Activated CD4-positive, alpha-beta T cell treated with anti-CD3 and anti-CD28 coated beads, Interleukin-2, amount 50 U/mL, for 48 hours (primary cell): ENCODE results near the gene DOK5.

ENCODE experiments used
- DNase-seq, 2 experiments: peaks; one replicate each; pipeline ENCODE4 v3.0.0-alpha.2; 2020

Gene DOK5

DNA sequence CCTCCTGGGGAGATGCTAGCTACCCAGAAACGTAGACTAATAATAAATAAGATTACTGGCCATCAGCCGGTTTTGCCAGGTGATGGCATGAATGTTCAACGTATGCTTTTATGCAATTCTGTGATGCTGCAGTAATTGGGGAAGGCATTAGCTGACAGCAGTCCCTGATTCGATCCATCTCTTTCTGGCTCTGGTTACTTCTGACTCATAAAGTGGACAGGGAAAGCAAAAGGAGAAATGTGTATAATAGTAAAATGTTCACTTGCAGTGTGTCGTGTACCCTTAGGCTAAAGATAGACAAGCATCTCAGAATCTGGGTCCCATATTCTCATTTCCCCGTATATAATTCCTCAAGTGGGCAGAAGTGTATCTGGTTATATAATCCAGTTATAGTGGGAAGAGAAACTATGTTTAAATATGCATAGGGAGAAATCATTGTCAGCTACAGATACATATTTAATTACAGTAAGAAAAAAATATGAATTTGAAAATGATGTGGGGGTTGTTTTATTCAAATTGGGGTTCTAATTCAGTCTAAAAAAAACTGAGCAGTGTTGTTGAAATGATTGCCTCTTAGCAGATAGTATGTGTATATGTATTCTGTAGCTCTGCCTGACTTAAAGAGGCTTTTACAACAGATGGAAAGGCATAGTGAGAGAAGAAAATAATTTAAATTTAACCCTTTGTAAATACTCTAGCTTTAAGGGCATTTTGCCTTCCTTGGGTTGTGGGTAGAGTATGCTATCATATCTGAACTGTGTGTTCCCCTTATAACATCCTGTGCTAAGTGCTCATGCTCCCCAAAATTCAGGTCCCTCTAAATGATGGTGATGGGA, 40.6 kb downstream of the DOK5 start:
- no peak for DNase-seq

DNA sequence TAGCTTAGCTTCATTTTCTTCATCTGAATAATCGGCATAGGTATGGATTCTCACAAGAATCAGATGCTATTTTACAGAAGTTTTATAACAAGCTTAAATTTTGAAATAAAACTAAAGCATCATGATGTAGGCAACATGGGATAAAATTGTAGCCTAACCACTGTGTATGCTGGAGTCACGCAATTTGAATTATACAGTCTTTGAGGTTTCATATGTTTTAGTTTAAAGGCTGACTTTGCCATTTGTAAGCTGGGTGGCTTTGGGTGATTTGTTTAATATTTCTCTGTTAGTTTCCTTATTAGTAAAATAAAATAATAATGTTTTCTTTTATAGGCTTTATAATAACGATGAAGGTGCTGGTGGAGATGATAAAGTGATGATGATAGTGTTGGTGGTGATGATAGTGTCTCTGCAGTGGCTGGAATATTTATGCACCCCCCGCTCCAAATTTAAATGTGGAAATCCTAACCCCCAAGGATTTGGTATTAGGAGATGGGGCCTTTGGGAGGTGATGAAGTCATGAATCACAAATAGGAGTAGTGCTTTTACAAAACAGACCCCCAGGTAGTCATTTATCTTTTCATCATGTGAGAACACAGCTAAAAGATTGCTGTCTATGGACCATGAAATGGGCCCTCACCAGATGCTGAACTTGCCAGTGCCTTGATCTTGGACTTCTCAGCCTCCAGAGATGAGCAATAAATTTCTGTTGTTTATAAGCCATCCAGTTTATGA, 42.0 kb downstream of the DOK5 start:
- no peak for DNase-seq

DNA sequence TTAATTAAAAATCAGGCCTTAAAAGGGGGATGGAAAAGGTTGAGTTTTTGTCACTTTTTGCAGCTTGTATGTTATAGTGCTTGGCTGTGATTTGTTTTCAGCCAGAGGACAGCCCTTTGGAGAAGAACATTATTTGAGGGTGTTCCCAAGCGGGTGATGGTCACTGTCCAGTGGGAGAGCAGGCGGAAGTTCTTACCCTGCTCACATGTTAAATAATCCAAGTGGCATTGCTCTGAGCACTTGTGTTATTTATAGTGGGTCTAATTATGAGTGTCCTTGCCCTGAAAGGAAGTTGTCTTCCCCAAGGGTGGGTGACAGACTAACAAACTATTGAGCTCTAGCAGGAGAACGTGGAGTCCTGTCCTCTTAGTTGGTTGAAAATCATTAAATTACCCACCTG, 49.5 kb downstream of the DOK5 start:
- no peak for DNase-seq

DNA sequence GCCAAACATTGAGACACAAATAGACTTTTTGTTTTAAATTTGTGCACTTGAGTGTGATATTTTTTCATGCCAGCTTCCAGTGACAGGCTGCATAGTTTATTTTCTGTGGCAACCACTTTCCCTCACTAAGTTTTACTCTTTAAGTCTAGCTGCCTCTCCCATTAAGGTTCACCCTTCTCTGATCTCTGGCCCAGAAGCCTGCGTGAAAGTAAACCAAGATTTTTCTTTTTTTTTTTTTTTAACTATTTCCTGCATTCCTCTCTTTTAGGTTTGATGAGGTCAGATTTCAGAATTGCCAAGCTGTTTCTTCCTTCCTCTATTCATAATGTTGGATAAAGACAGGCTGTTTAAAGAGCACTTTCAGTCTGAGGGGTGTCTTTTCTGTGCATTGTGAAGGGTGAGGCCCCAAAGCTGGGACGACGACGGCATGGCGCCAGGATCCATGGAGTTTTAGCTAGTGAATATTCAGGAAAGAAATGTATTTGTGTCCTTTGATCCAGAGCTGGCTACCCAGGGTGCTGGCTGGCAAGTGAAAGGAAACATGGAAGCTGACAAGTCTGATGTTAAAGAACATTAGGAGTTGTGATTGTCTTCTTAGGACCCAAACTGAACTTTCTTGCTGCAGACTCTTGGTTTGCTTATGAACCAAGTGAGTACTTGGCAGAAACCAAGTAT, 50.7 kb downstream of the DOK5 start:
- no peak for DNase-seq

DNA sequence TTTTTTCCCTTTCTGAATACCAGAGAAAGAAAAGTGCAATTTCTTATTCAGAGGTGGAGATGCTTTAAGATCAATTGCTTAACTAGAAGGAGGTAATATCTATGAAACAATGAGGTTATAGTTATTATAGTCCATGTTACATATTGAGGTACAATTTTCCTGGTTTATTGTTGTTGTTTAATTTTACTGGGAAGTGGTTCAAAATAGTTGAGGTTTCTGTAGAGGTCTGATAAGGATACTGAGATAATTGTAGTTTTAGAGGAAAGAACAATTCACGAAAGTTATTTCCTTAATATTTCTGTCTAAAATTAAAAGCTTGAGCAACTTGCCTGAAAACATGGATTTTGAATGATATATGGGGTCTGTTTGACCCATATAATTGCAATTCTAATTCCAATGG, 51.4 kb downstream of the DOK5 start:
- no peak for DNase-seq

DNA sequence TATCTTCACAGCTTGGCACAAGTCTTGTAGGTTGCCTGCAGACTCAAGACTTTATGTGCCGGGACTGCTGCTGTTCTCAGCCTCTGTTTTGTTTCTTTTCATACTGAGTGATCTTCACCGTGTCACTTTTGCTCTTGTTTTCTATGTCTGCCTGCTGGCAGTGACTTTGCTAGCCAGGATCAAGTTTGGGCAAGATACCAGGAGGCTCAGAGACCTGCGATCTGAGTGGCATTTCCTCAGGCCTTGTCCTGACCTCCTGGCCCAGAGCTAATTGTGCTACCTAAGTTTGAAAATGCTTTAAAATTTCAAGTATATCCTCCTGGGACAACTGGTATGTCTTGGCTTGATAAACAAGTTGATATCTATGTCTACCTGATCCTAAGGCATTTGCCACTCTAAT, 57.2 kb downstream of the DOK5 start:
- DNase-seq, result no peak

DNA sequence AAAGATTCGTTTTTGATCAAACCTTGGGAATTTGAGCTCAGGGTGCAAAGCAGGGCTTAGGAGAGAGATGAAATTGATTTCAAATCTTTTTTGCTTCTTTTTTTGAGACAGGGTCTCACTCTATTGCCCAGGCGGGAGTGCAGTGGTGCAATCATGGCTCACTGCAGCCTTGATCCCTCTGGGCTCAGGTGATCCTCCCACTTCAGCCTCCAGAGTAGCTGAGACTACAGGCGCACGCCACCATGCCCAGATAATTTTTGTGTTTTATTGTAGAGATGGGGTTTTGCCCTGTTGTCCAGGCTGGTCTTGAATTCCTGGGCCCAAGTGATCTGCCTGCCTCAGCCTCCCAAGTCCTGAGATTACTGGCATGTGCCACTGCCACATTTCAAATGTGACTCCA, 58.7 kb downstream of the DOK5 start:
- no peak for DNase-seq

DNA sequence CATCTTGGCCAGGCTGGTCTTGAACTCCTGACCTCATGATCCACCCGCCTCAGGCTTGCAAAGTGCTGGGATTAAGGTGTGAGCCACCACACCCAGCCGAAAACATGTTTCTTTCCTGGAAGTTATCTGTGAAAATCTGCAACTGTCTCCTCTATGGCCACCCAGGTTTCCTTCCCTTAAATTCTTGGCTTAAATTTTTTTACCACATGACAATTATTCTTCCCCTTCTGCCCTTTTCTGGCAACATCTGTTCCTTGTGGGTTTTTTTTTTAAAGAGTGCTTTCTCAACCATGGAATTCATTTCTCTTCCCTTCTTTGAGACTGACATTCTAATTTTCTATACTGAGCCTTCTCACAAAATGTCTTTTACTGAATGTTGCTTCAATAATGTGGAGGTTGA, 59.6 kb downstream of the DOK5 start:
- DNase-seq, result no peak

DNA sequence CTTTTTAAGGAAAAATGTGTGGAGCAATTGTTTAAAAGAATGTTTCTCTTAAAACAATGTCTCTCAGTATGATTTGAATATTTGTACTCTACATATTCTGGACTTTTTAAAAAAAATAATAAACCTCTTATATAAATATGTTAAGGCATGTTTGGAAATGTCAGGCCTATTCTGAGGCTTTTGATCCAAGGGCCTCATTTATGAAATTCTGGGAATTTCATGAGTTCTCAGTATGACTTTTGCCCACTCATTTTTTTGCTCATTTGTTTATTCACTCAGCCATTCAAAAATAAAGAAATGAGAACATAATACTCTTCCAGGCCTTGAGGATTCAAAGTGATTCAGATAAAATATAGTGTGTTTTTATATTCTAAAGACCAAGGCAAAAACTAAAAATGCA, 60.4 kb downstream of the DOK5 start:
- no peak for DNase-seq

DNA sequence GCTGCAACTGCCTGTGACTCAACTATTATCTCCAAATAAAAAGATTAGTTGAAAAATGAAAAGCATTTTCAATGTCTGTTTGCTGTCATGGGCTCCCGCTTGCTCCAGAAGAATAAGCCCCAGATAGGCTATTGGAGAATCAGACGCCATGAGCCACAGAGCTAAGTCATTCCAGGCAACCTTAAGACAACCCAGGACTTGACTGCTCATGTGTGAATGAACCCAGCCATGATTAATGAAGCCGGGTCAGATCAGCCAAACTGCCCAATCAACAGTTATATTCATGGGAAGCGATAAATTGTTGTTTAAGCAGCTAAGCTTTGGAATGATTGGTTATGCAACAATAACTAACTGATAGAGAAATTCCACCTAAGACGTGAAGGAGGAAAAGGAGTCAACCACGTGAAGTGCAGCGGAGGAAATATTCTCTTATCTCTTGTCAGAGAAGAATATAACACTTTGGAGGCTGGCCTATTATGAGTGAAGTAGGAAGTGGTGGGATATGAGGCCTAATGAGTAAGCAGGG, 64.2 kb downstream of the DOK5 start:
- no peak for DNase-seq

DNA sequence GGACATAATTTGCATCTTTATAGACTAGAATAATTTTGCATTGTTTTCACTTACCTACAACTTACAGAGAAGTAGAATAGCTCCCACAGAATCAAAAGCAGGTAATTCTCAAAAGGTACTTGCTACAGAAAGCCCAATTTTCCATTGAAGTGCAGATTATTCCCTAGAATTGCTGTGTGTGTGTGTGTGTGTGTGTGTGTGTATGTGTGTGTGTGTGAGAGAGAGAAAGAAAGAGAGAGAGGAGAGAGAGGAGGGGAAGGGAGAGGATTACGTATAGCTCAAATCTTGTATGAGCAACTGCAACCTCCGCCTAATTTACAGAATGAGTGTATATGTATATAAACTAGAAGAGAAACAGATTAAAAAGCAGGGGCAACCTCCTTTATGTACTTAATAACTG, 68.0 kb downstream of the DOK5 start:
- no peak for DNase-seq

DNA sequence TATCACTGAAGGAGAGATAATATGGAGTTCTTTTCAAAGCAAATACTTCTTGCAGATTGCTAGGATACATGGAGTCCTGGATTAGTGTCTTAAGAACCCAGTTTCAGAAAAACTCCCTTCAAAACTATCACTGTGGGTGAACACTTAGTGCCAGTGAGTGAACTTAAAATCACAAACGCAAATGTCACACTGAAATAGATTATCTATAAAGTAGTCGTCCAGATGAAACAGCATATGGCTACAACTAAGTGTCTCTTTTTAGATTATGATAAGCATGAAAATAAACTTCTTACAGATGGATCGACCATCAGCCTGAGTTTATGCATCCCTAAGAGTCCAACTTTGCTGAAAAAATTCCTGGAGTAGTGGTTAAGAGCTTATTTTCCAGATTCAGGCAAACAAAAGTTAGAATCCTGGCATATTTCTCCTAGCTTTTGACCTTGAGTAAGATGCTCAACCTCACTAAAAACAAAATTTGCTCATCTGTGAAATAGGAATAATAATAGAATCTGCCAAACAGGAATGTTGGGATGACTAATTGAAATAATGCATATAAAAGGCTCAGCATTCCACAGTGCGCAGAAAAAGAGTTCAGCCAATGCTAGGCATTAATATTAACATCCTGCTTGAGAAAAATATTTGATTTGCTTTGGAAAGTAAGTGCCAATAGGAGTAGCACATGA, 70.4 kb downstream of the DOK5 start:
- no peak for DNase-seq

DNA sequence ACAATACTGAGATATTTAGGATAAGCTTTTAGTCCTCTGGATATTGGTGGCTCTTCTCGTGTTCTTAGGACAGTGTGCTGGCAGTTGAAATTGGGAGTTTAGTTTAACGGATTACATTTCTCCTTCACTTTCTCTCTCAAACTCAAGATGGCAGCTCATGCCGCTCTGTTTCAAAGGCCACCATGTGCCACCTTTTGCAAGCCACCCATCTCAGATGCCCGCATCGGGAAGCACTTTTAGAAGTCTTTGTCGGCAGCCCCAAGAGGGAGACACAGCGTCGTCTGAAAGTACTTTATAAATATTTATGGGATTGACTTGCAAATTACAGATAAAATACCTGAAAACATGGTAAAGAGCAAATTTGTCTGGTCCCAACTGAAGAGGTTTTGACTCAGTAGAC, 73.5 kb downstream of the DOK5 start:
- DNase-seq, result no peak

DNA sequence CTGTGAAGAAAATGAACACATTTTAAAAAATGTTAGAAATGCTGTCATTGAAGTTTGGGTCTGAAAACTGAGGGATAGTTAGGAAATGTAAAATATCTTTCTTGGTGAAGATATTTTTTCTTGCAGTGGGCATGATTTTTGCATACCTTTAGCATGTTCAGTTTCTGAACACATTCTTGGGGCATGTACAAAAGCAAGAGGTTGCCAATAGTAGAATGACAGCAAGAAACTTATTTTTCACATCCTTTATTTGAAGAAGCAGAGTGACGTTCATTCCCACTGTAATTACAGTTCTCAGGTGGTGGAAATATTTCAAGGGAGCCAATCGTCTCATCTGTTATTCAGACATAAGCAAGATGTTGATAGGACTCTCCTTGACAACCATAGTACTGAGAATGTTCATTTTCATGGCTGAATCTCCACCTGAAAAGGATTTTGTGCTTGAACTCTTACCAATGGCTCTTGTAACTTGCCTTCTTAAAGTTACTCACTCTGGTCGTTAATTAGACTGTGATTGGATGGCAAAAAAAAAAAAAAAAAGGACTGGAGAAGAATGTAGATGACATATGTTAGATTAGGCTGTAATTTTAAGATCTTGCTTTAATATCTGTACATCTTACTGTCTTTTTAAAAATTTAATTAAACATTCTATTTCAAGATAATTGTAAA, 74.4 kb downstream of the DOK5 start:
- DNase-seq, result no peak

DNA sequence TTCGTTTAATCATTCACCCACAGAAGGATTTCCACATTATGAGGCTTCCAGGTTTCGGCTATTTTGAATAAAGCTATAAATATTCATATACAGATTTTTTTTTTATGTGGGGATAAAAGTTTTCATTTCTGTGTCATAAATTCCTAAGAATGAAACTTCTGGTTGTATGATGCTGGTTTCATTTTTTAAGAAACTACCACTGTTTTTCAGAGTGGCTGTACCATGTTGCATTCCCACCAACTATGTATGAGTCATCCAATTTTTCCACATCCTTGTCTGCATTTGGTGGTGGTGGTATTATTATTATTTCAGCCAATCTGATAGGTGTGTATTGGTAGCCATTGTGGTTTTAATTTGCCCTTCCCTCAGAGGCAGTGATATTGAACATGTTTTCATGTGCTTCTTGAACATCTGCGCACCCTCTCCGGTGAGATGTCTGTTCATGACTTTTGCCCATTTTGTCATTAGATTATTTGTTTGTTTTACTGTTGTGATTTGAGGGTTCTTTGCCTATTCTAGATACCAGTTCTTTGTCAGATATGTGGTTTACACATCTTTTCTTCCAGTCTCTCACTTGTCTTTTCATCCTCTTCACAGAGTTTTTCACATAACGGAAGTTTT, 75.5 kb downstream of the DOK5 start:
- DNase-seq, result no peak

DNA sequence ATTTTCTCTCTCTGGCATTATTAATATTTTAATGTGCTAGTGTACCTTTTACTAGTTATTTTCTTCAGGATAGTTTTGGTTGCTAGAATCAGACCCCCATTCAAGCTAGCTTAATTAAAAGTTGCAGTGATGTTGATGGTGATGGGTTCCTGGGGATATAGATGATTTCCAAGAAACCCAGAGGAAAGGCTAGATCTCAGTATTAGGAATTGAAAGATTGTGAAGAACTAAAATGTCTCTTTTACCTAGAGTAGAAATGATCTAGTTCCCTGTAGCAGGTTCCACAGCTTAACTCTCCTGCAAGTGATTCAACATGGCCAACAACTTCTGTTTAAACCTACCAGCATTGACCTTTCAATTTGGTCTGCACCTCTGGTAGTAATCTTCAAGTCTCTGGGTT, 78.6 kb downstream of the DOK5 start:
- no peak for DNase-seq

DNA sequence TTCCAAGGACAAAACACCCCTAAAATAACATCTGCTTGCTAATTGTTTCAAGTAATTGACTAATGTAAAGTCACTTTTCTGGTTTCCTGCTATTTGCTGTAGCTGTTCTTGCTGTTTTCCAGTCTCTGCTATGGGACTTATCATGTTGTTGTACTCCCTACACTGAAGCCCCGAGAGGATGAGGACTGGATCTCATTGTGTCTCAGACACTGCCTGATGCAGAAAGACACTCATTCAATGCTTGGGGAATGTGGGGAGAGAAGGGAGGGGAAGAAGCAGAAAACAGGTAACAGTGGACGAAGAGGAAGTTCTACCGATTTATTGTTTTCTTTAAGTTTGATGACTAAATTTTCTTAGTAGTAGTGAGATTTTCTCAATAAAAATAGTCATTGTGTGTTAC, 79.8 kb downstream of the DOK5 start:
- DNase-seq, result no peak

DNA sequence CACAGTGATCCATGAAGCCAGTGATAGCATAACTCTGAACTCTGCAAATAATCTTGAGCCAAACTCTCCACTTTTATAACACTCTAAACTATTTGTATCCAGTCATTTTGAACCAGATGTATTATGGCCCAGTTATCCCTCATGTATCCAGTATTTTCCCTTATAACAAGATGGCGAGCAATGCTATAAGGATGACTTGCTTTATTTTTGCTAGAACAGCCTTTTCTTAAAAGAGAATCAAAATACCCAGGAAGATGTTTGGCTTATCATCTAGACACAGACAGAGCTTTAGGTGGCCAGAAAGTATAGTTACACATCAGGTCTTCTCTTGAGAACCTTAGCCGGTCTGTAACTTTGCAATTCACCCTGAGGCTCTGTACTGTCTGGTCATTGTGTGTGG, 81.0 kb downstream of the DOK5 start:
- no peak for DNase-seq

DNA sequence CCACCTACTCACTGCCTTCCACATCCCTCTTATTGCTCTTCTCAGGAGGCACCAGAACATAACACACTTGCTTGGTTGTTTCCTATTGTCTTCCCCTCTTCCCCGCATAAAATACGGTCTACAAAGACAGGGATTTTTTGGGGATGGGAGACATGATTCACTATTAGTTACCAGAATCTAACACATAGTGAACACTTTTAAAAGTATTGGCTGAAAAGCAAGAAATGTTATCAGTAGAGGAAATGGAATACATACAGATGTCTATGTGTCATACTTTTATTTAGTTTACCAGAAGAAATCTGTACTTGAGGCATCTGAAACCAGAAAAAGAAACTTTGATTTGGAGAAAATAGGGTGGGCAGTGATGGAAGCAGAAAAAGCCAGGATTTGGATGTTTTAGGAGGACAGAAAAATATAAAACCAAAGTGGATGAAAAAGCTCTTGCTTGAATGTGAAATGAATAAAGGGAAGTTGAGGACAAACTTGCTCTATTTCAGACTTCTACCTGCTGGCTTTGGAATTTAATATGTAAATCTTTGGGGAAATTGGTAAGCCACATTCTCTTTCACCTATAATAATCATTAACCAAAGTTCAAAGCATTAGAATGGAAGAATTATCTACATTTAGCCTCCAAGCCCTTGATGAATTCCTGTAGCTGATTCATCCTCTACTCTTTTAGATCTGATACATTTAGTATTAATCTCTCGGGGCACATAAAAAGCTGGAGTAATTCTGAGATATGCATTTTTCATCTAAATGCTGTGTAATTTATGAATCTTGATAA, 82.6 kb downstream of the DOK5 start:
- DNase-seq, result no peak

DNA sequence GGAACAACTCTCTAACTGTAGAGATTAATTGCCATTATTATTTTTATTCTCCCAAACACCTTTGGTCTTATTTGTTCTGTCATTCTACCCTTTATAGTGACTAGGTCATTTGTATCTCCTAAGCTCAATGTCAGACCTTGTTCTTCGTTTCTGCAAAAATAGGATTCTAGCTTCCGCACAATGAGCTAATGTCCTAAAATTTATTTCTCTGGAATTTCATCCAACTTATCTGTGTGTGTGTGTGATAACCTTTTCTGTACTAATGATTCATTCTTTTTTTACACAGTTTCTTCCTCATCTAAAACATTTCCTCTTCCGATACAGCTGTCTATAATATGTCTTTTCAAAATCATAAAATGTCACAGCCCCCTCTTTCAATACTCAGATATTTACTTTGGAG, 84.5 kb downstream of the DOK5 start:
- DNase-seq, result no peak

DNA sequence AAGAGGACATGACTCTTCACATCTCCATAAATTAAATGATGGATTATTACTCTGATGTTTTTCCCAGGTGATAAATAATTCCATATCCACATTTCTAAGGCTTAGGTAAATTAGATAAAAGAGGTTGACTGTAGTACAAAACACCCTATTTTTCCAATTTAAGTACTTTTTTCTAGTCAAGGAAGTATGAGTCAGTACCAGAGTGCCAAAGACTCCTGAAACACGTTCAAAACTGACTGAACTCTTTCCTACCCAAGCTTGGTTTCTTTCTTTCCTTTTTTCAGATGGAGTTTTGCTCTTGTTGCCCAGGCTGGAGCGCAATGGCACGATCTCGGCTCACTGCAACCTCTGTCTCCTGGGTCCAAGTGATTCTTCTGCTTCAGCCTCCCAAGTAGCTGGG, 85.0 kb downstream of the DOK5 start:
- DNase-seq, result no peak
